PFSK-1 (cell line): Measurements from ENCODE around the gene RNF141.

Source experiments
- FOXP2 ChIP-seq: optimal IDR thresholded peaks from 2 replicates; pipeline ENCODE3; 2011; ENCODE audit warnings: borderline replicate concordance, control low read depth, inconsistent platforms; ENCODE audit not compliant: insufficient read depth; ENCODE audit errors: extremely low read length, extremely low read depth
- POLR2AphosphoS5 ChIP-seq: IDR thresholded peaks from 2 replicates; pipeline ENCODE4 v1.6.1; 2012; ENCODE audit warnings: low read depth, mild to moderate bottlenecking, control low read depth, low read length, moderate library complexity
- SIN3A ChIP-seq: IDR thresholded peaks from 2 replicates; pipeline ENCODE4 v1.6.1; 2012; ENCODE audit warnings: mild to moderate bottlenecking, low read length, moderate library complexity, borderline replicate concordance; ENCODE audit not compliant: insufficient read depth
- TAF1 ChIP-seq: IDR thresholded peaks from 2 replicates; pipeline ENCODE4 v1.6.1; 2012; ENCODE audit warnings: low read length, control low read depth, borderline replicate concordance; ENCODE audit not compliant: insufficient read depth
- TF ChIP-seq, protein P1 (sequence below), 2 experiments: IDR thresholded peaks; 2 replicates each; pipeline versions ENCODE4 v1.6.1 to v1.8.0; 2011 to 2012; ENCODE audit warnings: low read depth in 2 of 2, low read length in 2 of 2, control low read depth in 1 of 2, inconsistent platforms in 1 of 2, mild to moderate bottlenecking in 1 of 2, moderate library complexity in 1 of 2; ENCODE audit not compliant: insufficient read depth in 1 of 2

The RNF141 gene

DNA sequence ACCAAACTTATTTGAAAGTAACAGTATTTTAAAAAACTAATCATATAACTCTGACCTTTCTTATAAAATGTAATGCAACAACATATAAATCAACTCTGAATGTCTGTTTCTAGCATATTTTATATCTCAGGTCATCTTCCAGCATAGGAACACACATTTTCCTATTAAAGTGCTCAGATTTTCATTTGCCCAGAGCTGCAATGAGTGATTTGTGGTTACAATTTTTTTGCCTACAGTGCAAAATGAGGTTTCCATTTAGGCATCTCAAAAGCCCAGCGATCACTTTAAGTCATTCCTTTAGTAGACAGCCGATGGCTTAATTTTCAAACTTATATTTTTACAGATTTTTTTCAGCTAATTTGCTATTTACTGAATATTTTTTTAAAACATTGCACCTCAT, 26.5 kb upstream of the RNF141 start:
- TF ChIP-seq SIN3A = no peak
- TF ChIP-seq FOXP2 = no peak
- no peak for TF ChIP-seq TAF1
- no peak for TF ChIP-seq POLR2AphosphoS5
- TF ChIP-seq, protein P1, sequence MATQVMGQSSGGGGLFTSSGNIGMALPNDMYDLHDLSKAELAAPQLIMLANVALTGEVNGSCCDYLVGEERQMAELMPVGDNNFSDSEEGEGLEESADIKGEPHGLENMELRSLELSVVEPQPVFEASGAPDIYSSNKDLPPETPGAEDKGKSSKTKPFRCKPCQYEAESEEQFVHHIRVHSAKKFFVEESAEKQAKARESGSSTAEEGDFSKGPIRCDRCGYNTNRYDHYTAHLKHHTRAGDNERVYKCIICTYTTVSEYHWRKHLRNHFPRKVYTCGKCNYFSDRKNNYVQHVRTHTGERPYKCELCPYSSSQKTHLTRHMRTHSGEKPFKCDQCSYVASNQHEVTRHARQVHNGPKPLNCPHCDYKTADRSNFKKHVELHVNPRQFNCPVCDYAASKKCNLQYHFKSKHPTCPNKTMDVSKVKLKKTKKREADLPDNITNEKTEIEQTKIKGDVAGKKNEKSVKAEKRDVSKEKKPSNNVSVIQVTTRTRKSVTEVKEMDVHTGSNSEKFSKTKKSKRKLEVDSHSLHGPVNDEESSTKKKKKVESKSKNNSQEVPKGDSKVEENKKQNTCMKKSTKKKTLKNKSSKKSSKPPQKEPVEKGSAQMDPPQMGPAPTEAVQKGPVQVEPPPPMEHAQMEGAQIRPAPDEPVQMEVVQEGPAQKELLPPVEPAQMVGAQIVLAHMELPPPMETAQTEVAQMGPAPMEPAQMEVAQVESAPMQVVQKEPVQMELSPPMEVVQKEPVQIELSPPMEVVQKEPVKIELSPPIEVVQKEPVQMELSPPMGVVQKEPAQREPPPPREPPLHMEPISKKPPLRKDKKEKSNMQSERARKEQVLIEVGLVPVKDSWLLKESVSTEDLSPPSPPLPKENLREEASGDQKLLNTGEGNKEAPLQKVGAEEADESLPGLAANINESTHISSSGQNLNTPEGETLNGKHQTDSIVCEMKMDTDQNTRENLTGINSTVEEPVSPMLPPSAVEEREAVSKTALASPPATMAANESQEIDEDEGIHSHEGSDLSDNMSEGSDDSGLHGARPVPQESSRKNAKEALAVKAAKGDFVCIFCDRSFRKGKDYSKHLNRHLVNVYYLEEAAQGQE (IDR thresholded peaks at IDR 0.05; ENCODE audit: insufficient read depth in 1 of 2, low read depth in 2 of 2, low read length in 2 of 2) = no peak

DNA sequence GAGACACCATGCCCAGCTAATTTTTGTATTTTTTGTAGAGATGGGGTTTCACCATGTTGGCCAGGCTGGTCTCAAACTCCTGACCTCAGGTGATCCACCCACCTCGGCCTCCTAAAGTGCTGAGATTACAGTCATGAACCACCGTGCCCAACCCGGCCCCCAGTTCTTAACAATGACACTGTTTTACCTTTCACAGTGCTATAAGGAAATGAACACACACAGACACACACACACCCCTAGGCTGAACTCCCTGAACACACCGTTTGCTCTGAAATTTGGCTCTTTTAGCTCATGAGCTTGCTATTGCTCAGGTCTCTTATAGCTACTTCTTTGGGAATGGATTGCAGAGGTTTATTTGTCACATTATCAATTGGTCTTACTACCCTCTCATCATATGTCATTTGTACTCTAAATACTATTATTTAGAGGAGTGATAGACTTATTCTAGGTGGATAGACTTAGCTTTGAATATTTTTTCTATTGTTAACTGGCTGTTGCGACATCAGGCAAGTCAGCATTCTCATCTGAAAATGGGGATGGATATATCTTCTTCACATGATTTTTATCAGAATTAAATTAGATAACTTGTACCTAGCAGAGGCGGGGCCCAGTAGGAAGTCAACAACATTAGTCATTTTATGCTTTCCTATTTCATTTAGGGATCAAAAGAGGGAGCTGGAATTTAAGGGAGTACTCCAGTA, 25.4 kb upstream of the RNF141 start:
- TF ChIP-seq TAF1 (no peak), POLR2AphosphoS5 (no peak), SIN3A (no peak), FOXP2 (no peak)
- TF ChIP-seq, protein P1 (IDR thresholded peaks at IDR 0.05; ENCODE audit: insufficient read depth in 1 of 2, low read depth in 2 of 2, low read length in 2 of 2) = no peak

DNA sequence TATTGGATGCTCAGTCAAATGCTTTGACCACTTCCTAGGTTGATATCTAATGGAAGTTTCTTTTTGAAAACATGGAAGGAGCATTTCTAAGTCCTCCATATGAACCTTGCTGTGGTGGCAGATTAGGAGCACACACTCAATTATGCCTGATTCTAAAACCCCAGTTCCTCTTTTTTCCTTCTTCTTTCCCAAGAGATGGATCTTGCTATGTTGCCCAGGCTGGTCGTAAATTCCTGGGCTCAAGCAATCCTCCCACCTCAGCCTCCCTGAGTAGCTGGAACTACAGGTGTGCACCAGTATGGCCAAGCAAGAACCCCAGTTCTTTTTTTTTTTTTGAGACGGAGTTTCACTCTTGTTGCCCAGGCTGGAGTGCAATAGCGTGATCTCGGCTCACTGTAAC, 24.5 kb upstream of the RNF141 start:
- TF ChIP-seq, protein P1 (IDR thresholded peaks at IDR 0.05; ENCODE audit: insufficient read depth in 1 of 2, low read depth in 2 of 2, low read length in 2 of 2) = no peak
- TF ChIP-seq POLR2AphosphoS5 (no peak), TAF1 (no peak), SIN3A (no peak), FOXP2 (no peak)

DNA sequence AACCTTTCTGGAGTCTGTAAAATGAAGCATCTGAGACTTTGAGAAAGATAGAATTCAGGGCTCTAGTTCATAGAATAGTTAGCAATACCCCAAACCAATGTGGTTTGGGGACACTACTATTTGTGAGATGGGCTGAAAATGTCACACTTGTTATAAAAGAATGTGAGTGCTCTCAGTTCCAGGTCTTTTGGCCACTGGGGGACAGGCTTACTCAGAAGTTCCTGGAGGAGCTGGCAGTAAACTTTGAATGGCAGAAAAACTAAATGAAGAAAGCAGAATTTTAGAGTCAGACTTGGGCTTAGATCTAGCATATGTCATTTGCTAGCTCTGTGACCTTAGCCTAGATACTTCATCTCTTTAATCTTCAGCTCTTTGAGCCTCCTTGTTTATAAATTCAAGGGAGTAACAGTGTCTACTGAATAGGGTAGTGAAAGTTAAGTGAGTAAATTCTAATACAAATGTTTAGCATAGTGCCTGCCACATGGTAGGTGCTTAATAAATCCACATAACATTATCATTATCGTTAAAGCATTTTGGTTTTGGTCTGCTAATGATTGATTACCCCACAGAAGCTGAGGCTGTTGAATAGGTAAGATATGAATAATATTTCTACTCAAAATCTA, 23.8 kb upstream of the RNF141 start:
- TF ChIP-seq FOXP2 = no peak
- no peak for TF ChIP-seq POLR2AphosphoS5
- TF ChIP-seq, protein P1 (IDR thresholded peaks at IDR 0.05; ENCODE audit: insufficient read depth in 1 of 2, low read depth in 2 of 2, low read length in 2 of 2) = no peak
- TF ChIP-seq SIN3A = no peak
- TF ChIP-seq TAF1 = no peak
